T-helper 2 cell treated with Interferon-gamma antibody and Interleukin-4, amounts not matched to agents 5 μg/mL and 100 μg/mL, for 36 hours (primary cell): Measurements from ENCODE around the gene ARID1B.

Experiments used
- DNase-seq: peaks from one replicate; pipeline ENCODE4 v3.0.0; 2021; ENCODE audit warnings: low spot score
- H3K27ac Mint-ChIP-seq: one replicate; pipeline ENCODE4 v1.8.0; 2021; ENCODE audit warnings: mild to moderate bottlenecking, mixed read lengths
- H3K27me3 Mint-ChIP-seq: one replicate; pipeline ENCODE4 v1.8.0; 2021; ENCODE audit warnings: low read depth, mixed read lengths
- H3K36me3 Mint-ChIP-seq: one replicate; pipeline ENCODE4 v1.8.0; 2021; ENCODE audit warnings: low read depth, mixed read lengths
- H3K4me1 Mint-ChIP-seq: one replicate; pipeline ENCODE4 v1.8.0; 2021; ENCODE audit warnings: low read depth, mixed read lengths
- H3K4me3 Mint-ChIP-seq: one replicate; pipeline ENCODE4 v1.8.0; 2022; ENCODE audit warnings: mild to moderate bottlenecking, moderate library complexity, mixed read lengths
- H3K9me3 Mint-ChIP-seq: one replicate; pipeline ENCODE4 v1.8.0; 2021; ENCODE audit warnings: mixed read lengths

ARID1B gene

DNA sequence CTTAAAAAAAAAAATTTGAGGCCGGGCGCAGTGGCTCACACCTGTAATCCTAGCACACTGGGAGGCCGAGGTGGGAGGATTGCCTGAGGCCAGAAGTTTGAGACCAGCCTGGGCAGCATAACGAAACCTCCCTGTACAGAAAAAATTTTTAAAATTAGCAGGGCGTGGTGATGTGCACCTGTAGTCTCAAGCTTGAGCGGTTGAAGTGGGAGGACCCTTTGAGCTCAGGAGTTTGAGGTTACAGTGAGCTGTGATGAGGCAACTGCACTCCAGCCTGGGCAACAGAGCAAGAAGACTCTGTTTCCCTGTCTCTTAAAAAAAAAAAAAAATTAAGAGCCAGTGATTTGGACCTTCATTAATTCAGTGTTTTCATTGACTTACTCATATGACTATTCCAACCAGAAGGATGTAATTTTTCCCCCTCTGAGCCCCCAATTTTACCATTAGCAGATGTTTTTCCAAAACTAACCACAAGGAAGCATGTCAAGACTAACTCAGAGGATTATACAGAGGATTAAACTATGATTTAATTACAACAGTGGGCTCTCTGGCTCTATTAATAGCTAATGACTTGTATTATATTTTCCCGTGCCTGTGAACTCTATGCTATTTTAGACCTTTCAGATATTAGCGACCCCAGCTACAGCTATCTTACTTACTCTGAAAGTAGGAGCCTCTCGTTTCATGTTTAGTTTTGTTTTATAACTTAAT lies 75.1 kb downstream of the ARID1B start:
- Mint-ChIP-seq H3K4me3 (no peak overlapping the region), H3K36me3 (no peaks in the 10 kb centered on the region), H3K27me3 (no peaks in the 10 kb centered on the region), H3K4me1 (peaks cover 33% of the 10 kb centered on the region), H3K9me3 (no peaks in the 10 kb centered on the region), H3K27ac (no peak overlapping the region)
- no peak for DNase-seq

GRCh38 chr6:156852858-156853216 lies 75.7 kb downstream of the ARID1B start:
- Mint-ChIP-seq H3K36me3 (no peaks in the 10 kb centered on the region), H3K4me3 (no peak overlapping the region), H3K4me1 (peaks cover 34% of the 10 kb centered on the region), H3K27me3 (no peaks in the 10 kb centered on the region), H3K27ac (no peak overlapping the region), H3K9me3 (no peaks in the 10 kb centered on the region)
- DNase-seq = no peak

DNA sequence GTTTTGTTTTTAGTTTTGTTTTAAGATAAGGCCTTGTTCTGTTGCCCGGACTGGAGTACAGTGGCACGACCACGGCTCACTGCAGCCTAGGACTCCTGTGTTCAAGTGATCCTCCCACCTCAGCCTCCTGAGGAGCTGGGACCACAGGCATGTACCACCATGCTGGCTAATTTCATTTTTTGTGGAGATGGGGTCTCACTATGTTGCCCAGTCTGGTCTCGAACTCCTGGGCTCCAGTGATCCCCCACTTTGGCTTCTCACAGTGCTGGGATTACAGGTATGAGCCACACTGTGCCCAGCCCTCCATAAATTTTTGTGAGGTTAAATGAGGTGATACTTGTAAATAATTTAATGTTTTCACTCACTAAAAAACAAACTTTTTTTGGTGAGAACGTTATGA lies 76.6 kb downstream of the ARID1B start:
- H3K9me3 Mint-ChIP-seq = no peaks in the 10 kb centered on the region
- H3K4me3 Mint-ChIP-seq = no peak overlapping the region
- H3K27ac Mint-ChIP-seq = no peak overlapping the region
- no peak for DNase-seq
- no peaks in the 10 kb centered on the region for H3K27me3 Mint-ChIP-seq
- H3K36me3 Mint-ChIP-seq = no peaks in the 10 kb centered on the region
- peaks cover 36% of the 10 kb centered on the region for H3K4me1 Mint-ChIP-seq

DNA sequence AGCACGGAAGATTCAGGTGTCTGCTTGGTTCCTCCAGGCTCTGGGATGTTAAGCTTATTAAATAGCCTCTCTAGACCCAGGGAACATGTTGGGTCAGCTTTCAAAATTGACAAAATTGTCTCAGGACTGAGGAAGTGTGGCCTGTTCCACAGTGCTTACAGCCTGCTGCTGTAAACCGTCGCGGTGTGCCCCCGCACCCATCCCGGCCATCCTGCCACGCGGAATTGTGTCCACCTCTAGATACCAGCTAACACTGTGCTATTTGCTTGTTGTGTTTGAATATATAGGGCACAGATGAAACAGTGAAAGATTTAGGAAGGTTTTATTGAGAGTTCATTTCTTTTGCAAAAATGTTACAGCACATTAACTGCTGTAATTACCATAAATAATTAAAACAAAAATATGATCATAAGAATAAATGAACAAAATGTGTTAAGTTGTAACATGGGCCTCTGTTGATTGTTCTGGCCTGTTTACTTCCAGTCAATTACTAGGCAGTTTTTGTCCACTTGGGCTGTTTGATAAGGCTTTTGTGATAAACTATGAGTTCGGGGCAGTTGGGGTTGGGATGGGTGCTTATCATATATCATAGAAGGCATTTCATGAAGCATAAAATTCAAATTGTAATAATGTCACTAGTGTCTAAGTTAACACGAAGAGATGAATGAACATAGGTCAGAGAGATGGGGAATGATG lies 77.4 kb downstream of the ARID1B start:
- peaks cover 34% of the 10 kb centered on the region for H3K4me1 Mint-ChIP-seq
- DNase-seq = no peak
- H3K36me3 Mint-ChIP-seq = no peaks in the 10 kb centered on the region
- no peaks in the 10 kb centered on the region for H3K9me3 Mint-ChIP-seq
- H3K4me3 Mint-ChIP-seq = no peak overlapping the region
- H3K27ac Mint-ChIP-seq = no peak overlapping the region
- no peaks in the 10 kb centered on the region for H3K27me3 Mint-ChIP-seq

DNA sequence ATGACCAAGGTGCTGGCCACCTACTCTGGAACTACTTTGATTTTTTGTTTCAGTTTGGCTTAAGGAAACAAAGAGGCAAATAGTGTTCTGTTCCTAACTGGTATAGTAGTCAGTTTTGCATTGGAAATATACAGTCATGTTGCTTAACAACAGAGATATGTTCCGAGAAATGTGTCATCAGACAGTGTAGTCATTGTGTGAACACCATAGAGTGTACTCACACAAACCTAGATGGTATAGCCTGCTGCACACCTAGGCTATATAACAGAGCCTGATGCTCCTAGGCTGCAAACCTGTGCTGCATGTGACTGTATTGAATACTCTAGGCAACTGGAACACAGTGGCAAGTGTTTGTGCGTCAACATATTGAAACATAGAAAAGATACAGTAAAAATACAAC lies 80.4 kb downstream of the ARID1B start:
- Mint-ChIP-seq H3K27me3 (no peaks in the 10 kb centered on the region), H3K27ac (no peak overlapping the region), H3K4me1 (peaks cover 42% of the 10 kb centered on the region), H3K9me3 (no peaks in the 10 kb centered on the region), H3K4me3 (no peak overlapping the region), H3K36me3 (no peaks in the 10 kb centered on the region)
- peak; percentile 36 for DNase-seq

- Mint-ChIP-seq H3K9me3 (no peaks in the 10 kb centered on the region), H3K4me3 (no peak overlapping the region), H3K4me1 (peaks cover 44% of the 10 kb centered on the region), H3K27me3 (no peaks in the 10 kb centered on the region), H3K36me3 (no peaks in the 10 kb centered on the region), H3K27ac (no peak overlapping the region)
- DNase-seq = no peak
Observed at GRCh38 chr6:156859686-156860085, 82.5 kb downstream of the ARID1B start.

- no peak for DNase-seq
- Mint-ChIP-seq H3K4me3 (no peak overlapping the region), H3K27ac (no peak overlapping the region)
Observed at GRCh38 chr6:156862711-156863110, 85.5 kb downstream of the ARID1B start.

GRCh38 chr6:156863504-156863903 lies 86.3 kb downstream of the ARID1B start:
- Mint-ChIP-seq H3K4me3 (no peak overlapping the region), H3K27me3 (no peaks in the 10 kb centered on the region), H3K36me3 (no peaks in the 10 kb centered on the region), H3K9me3 (no peaks in the 10 kb centered on the region), H3K4me1 (peaks cover 43% of the 10 kb centered on the region), H3K27ac (no peak overlapping the region)
- DNase-seq = no peak

More at GRCh38 chr6:156862711-156863110, 85.5 kb downstream of the ARID1B start:
- no peaks in the 10 kb centered on the region for H3K9me3 Mint-ChIP-seq
- H3K36me3 Mint-ChIP-seq = no peaks in the 10 kb centered on the region
- no peaks in the 10 kb centered on the region for H3K27me3 Mint-ChIP-seq
- peaks cover 45% of the 10 kb centered on the region for H3K4me1 Mint-ChIP-seq

GRCh38 chr6:156864557-156864956 lies 87.4 kb downstream of the ARID1B start:
- H3K4me3 Mint-ChIP-seq = no peak overlapping the region
- H3K36me3 Mint-ChIP-seq = no peaks in the 10 kb centered on the region
- H3K4me1 Mint-ChIP-seq = peaks cover 43% of the 10 kb centered on the region
- H3K27me3 Mint-ChIP-seq = no peaks in the 10 kb centered on the region
- H3K27ac Mint-ChIP-seq = no peak overlapping the region
- no peaks in the 10 kb centered on the region for H3K9me3 Mint-ChIP-seq
- DNase-seq = no peak

DNA sequence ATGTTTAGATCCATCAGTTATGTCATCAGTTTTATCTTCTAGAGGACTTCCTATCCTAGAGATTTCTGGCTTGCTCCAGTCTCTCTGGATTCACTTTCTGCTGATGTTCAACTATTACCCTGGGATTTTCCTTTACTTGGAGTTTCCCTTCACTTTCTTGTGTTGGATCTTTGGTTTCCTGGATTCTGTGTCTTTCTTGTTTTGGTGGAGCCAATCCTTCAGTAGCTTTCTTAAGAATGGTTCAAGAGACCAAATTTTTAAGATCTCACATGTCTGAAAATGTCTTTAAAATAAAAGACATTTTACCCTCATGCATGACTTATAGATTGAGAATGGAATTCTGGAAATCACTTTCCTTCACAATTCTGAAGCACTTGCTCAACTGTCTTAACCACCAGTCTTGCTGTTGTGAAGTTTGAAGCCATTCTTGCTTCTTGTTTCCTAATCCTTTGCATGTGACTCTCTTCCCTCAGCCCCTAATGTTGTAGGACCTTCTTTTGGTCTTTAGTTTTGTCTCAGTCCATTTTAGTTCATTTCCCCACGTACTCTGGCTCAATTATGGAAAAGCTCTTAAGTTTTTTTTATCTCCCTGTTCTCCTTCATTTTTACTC lies 87.9 kb downstream of the ARID1B start:
- Mint-ChIP-seq H3K4me1 (peaks cover 39% of the 10 kb centered on the region), H3K36me3 (no peaks in the 10 kb centered on the region), H3K27me3 (no peaks in the 10 kb centered on the region), H3K4me3 (no peak overlapping the region), H3K9me3 (no peaks in the 10 kb centered on the region), H3K27ac (no peak overlapping the region)
- DNase-seq = no peak

GRCh38 chr6:156866220-156867015 lies 89.2 kb downstream of the ARID1B start:
- DNase-seq = no peak
- Mint-ChIP-seq H3K9me3 (no peaks in the 10 kb centered on the region), H3K4me3 (no peak overlapping the region), H3K36me3 (no peaks in the 10 kb centered on the region), H3K27ac (peak overlapping the region; percentile 7), H3K27me3 (no peaks in the 10 kb centered on the region), H3K4me1 (peaks cover 41% of the 10 kb centered on the region)

GRCh38 chr6:156867121-156867520 lies 89.9 kb downstream of the ARID1B start:
- DNase-seq = no peak
- Mint-ChIP-seq H3K36me3 (no peaks in the 10 kb centered on the region), H3K4me3 (no peak overlapping the region), H3K27me3 (no peaks in the 10 kb centered on the region), H3K4me1 (peaks cover 36% of the 10 kb centered on the region), H3K9me3 (no peaks in the 10 kb centered on the region), H3K27ac (no peak overlapping the region)

DNA sequence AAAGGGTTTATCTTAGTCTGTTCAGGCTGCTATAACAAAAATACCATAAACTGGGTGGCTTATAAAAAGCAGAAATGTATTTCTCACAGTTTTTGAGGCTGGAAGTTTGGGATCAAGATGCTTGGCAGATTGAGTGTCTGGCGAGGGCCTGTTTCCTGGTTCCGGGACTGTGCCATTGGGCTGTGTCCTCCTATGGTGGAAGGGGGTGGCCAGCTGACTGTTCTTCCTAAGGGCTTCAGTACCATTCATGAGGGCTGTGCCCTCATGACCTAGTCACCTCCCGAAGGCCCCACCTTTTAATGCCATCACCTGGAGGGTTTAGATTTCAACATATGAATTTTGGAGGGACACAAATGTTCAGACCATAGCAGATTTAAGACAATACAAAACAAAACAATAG lies 91.2 kb downstream of the ARID1B start:
- Mint-ChIP-seq H3K4me3 (no peak overlapping the region), H3K27me3 (no peaks in the 10 kb centered on the region), H3K36me3 (peaks cover 2% of the 10 kb centered on the region), H3K27ac (no peak overlapping the region), H3K4me1 (peaks cover 24% of the 10 kb centered on the region), H3K9me3 (no peaks in the 10 kb centered on the region)
- no peak for DNase-seq

DNA sequence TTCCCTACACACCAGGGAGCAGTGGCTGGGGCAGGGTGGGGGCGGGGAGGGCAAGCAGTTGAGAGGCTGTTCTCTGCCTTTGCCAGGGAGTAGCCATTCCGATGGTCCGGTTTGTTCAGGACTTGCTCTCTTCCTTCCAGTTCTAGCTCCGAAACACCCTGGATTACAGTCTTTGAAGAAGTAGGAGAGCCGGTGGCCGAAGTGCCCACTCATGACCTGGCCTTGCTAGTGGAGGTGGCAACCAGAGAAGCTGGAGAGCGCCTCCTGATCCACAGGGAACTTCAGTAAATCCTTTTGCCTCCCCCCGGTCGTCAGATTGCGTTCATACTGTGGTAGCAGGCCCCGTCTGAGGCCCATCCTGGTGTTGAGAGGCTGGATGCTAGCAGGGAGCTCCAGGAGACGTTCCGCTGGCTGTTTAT lies 92.8 kb downstream of the ARID1B start:
- no peaks in the 10 kb centered on the region for H3K9me3 Mint-ChIP-seq
- H3K4me1 Mint-ChIP-seq = peaks cover 25% of the 10 kb centered on the region
- H3K27me3 Mint-ChIP-seq = no peaks in the 10 kb centered on the region
- H3K36me3 Mint-ChIP-seq = peaks cover 4% of the 10 kb centered on the region
- no peak for DNase-seq
- H3K27ac Mint-ChIP-seq = no peak overlapping the region
- no peak overlapping the region for H3K4me3 Mint-ChIP-seq
